ENCODE data around the gene TBXA2R.

GRCh38 chr19:3620145-3620816 lies 13.6 kb upstream of the TBXA2R start:
- TF ChIP-seq CTCF (IDR thresholded peaks at IDR 0.05) (no peak), POLR2A (IDR thresholded peaks at IDR 0.05) (no peak), POLR2AphosphoS5 (IDR thresholded peaks at IDR 0.05) (no peak), EP300 (IDR thresholded peaks at IDR 0.05) (no peak)

All from suprapubic skin (tissue), 4 donors.